Measurements from ENCODE around the gene CPSF2.

The CPSF2 gene

DNA sequence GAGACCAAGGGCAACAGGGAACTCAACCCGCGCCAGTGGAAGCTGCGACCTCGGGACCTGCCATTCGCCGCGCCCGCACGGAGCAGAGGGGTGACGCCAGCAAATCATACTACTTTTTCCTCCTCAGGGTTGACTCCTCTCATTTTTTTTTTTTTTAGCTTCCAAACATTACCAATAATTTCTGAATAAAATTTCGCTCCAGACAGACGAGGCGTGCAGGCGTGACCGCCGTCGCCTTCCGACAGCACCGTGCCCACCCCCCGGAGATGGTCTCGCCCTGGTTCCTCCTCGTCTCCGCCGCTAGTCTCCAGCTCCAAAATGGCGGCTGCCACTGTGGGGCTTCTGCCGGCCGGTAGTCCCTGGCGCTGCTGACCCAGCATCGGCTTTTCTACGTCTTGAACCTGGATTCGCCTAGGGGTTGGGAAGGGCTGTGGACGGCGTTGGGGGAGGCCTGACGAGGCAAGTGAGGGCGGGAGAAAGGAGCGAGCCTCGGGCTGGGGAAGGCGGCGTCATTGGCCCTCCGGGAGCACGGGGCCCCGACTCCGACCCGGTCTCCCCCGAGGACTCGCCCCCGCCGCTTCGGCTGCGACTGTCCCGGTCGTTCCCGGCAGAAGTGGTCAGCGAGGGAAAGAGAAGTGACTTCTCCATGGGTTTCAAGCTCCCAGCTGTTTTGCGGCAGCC lies at the start of gene CPSF2, which contains the start of gene NDUFB1:
TSS of gene CPSF2 (plus strand) at position 300 of the 681 bp plus-strand sequence. CDS start 9,016 bp downstream, outside the sequence.
TSS of gene NDUFB1 (minus strand) at position 37 of the 681 bp plus-strand sequence. CDS start 4,069 bp downstream, outside the sequence.
- DNase-seq: peak; percentile 87

DNA sequence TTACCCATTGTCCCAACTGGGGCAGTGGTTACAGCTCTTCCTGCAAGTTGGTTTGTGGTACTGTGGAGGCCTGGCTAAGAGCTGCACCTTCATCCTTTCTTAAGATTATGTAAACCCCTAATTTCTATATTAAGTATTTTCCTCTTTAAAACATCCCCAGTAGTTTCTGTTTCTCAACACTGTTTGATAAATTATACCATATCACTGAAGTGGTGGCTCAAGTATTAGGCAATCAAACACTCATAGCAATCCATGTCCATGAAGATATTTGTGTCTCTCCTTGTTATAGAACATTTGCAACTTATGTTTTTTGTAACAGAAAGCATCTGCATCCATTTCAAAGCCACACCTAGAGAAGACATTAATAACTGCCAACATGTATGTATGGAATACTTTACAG lies 47.2 kb upstream of the CPSF2 start:
- no peak for DNase-seq

DNA sequence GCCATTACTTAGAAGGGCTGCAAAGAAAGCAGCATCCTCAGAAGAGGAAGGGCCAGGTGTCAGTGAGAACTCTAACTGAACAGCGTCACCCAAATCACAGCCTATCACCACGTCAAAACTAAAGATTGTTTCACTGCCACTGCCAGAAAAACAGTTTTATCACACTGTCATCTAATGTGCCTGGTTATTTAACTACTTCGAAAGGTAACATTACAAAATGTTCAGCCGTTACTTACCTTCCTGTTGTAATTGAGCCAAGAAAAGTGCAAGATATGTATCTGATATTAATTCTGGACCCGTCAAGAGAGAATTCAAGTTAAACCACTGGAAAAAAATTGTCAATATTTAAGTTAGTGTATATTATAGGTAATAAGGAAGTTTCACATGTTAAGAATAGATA lies 33.3 kb upstream of the CPSF2 start:
- no peak for DNase-seq

DNA sequence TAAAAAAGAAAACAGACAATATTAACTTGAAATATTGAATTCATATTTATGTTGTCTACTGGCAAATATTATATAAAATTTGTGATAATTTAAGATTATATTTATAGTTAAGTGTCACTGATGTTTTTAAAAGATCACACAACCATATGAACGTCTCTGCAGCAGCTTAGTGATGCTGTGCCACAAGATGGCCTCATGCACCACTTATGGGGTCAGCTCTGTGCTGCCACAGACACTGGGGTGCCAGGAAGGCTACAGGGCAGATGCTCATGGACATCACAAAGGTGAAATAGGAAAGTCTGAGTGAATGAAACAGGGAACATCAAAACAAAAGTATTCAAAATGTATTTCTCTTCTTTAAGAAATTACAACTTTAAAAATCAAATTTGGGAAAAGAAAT lies 28.4 kb upstream of the CPSF2 start:
- DNase-seq: no peak

DNA sequence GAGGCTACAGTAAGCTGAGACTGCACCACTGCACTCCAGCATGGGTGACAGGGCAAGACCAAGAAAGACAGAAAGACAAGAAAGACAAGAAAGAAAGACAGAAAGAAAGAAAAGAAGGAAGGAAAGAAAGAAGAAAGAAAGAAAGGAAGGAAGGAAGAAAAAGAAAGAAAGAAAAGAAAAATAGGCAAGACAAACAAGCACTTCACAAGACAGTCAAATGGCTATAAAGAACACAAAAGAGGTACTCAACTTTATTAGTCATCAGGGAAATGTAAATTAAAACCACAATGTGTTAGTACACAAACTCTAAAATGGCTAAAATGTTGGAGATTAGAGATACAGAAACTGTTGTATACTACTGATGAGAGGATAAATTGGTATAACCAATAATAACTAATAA lies 22.0 kb upstream of the CPSF2 start:
- no peak for DNase-seq

DNA sequence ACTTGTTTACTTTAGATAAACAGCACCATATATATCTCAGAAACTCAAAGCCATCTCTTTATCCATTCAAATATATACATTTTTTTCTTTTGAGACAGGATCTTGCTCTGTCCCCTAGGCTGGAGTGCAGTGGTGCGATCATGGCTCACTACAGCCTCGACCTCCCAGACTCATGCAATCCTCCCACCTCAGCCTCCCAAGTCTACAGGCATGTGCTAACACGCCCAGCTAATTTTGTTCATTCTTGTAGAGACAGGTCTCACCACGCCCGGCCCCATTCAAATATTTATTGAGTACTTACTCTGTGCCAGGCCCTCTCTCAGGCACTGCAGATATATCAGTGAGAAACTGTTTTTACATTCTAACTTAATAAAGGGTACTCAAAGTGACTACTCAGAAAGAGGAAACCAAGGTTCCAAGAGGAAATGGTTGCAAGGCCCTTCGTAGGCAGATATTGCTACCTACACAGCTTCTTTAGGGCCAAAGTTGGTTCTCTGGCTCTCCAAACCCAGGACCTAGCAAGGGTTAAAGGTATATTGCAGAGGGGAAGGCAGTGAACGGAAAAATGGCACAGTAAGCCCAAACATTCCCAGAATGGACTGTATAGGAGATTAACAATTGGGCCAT lies 18.3 kb upstream of the CPSF2 start:
- peak; percentile 27 for DNase-seq

DNA sequence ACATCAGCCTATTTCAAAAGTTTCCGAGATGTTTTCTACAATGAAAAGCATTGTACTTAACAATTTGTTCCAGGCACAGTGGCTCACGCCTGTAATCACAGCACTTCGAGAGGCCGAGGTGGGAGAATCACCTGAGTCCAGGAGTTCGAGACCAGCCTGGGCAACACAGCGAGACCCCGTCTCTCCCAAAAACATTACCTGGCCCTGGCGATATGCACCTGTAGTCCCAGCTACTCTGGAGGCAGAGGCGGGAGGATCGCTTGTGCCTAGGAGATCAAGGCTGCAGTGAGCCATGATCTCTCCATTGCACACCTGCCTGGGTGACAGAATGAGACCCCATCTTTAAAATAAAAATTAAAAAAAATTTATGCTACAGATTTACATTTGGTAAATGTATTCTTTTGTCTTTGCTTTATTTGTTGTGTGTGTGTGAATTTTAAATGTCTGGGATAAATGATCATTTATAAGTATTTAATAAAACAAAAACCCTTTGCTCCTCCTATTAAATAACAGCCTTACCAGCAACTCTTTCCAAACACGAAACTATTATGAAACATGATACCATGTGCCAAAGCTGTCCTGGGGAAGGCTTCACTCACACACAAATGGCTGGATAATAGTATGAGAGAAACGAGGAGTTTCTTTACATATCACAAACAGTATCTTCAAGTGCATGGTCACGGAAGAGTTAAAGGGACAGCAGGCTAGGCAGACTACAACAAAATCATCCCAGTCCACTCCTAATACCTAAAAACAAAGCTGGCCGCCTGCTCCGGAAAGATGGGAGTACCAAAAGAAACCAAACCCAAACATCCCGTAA lies 16.5 kb upstream of the CPSF2 start:
- no peak for DNase-seq

DNA sequence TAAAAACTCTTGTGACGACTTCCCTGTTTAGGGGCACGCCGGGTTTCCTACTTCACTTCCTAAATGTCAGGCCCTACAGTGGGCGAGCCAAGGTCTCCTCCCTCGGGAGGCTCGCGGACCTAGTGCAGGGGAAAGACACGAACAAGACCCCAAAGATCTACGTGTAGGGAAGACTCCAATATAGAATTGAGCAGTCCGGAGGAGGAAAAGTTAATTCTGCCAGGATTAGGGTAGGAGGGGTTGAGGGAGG lies 16.0 kb upstream of the CPSF2 start:
- no peak for DNase-seq

DNA sequence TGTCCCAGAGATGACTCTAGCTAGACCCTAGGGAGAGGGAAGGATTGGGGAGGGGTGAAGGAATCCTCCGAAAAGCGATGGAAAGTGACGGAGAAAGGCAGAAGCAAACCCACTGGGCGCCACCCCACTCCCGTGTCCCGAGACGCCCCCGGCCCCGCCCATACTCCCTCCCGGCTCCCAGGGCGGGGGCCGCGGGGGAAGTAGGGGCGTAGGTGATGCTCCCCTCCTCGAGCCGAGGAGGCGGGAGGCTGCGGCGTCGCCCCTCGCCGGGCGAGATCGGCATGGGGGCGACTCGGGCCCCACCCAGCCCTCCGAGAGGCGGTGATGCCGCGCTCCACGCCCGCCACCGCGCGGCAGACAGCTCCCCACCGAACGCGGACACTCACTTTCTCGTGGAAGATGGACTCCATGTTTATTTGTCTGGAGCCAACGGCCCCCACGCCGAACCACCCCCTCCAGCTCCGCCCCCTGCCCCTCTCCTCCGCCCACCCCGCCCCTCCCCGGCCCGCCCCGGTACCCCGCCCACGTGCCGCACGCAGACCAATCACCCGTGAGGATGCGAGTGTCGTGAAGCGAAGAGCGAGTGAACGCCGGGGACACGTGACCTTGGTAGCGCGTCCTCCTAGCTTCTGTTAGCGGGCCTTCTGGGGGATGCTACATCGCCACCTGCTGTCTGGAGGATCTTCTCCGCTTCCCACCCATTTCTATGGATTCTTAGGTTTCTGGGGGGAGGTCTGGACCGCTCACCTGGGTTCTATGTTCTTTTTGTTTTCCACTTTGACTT lies 15.4 kb upstream of the CPSF2 start, which contains the start of gene ATXN3:
TSS of gene ATXN3 (minus strand) at position 440 of the 784 bp plus-strand sequence. CDS start at position 410, 30 bp downstream.
- DNase-seq: peak; percentile 99

DNA sequence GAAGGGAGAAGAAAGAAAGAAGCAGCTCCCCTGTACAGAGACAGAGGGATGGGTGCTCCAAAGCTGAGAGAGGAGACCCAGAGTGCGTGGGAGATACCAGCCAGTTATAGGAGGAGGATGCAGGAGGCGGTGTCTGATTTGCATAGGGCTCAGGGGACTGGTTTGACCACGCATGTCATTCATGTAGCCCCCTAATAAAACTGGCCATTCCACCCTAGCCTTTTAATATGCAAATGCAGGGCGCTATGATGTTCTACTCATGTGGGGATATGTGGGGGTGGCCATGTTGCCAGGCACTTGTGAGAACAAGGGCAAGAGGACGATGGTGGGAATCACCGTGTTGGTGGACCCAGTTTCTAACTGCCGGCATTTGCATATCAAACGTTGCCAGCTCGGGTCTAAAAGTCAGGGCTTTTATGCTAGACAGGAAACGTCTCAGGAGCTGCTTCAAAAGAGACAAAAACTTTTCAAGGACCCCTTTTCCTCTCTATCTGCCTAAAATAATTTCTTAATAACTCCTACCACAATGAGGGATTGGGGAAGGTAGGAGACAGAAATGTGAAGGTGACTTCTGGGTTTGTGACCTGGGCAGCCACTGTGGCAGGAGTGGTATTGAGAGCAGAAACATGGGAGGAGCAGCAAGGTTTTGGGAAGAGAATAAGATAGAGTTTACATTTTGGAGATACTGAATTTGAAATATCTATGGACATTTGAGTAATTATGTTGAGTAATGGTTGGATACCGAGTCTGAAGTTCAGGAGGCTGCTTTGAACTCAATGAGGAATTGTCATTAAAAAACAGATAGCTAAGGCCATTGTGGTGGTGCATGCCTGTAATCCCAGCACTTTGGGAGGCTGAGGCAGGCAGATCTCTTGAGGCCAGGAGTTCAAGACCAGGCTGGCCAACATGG lies 13.2 kb upstream of the CPSF2 start:
- DNase-seq: no peak

DNA sequence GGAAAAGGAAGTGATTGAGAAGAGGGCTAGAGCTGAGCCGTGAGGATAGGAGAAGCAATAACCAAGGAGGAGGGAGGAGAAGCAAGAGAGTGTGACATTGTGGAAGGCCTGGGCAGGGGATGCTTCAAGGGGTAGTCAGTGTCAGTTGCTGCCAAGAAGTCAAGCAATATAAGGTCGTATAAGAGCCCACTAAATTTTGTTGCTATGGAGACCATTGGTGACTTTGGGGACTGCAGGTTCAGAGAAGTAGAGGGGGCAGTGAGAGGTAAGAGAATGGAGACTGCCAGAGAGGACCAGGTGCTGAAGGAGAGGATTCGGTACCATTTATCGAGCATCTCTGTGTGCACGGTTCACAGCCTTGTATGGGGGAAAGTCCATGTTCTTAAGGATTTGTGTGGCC lies 12.3 kb upstream of the CPSF2 start:
- DNase-seq: no peak

DNA sequence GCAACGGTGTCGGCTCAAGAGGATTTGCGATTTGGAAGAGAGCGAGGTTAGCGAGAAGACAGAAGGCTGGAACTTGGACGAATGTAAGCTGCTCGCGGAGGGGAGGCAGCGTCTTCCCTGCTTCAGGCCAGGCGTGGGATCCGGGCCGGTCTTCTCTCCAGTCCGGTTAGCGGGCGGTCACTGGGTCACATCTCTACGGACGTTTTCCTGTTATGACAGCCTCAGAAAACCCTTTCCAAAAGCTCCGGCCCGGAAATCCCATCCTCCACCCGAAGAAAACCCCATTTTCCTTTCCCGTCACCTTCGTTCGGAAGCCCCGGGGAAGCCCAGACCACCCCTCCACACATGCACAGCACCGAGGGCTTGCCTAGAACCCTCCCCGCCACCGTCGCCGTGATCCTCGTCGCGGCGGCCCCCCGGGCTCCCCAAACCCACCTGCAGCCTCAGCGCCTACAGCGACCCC lies 531 bp upstream of the CPSF2 start:
- DNase-seq: peak; percentile 23

DNA sequence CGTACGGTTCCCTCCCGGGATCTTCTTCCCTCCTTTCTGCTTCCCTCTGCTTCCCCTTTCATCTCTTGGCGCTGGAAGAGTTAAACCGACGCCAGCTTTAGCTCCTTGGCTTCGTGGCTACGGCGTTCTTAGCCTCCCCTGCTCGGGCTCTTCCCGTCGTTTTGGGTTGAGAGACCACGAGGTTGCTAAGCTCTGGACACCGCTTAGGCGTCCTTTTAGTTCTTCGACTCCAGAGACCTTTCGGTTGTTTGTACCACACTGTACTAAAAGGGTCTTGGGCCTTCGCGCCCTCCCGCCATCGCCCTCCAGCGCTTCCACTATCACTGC lies 545 bp downstream of the CPSF2 start:
- DNase-seq: peak; percentile 26

DNA sequence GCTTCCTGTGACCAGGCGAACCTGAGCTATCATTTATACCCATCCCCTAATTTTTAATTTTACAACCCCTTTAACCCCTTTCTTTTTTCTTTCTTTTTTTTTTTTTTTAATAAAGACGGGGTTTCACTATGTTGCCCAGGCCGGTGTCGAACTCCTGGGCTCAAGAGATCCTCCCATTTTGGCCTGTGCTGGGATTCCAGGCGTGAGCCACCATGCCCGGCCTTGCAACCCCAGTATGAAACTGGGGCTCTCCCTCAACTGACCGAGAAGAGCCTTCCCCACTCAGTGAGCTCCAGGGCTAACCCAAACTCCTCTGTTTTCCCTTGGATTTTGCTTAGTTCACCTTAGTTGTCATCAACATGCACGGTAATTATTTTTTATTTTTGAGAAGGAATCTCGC lies 992 bp downstream of the CPSF2 start:
- DNase-seq: no peak

DNA sequence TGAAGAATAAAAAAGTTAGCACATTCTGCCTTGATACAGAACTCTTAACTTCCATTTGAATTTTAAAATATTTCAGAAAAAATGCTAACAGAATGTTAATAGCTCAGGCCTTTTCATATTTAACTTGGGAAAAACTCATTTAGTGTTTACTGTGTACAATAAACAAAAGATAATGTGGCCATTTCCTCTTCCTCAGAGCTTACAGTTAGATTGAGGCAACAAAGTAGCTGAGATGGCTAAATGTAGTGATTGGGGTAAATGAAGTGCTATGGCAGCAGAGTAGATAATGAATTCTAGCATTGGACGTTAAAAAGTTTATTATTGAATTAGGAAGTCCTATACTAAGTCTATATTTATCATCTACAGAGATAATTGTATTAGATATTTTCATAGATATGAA lies 12.7 kb downstream of the CPSF2 start:
- DNase-seq: no peak

DNA sequence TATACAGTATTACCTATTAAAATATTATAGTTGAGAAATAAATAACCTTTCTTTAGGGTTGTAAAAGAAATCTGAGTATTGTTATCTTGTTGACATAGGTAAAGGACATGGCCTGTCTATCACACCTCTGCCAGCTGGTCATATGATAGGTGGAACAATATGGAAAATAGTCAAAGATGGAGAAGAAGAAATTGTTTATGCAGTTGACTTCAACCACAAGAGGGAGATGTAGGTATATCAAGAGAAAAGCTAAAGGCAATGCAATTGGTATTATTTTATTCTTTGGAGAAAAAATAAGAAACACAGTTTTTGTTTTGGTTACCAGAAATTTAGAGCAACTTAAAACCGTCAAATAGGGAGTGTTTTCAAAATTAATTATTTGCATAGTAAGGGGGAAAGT lies 13.5 kb downstream of the CPSF2 start:
- DNase-seq: peak; percentile 4

DNA sequence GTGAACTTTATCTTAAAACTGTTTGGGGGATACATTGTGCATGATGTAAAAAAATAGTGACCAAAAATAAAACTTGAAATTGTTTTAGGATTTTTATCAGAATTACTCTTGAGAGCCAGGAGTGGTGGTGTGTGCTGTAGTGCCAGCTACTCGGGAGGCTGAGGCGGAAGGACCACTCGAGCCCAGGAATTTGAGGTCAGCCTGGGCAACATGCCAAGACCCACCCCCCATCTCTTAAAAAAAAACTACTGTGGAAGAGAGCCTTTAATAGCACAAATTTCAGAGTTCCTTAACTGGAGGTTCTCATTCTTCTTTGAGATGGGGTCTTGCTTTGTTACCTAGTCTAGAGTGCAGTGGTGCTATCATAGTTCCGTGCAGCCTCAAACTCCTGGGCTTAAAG lies 21.5 kb downstream of the CPSF2 start:
- DNase-seq: no peak

DNA sequence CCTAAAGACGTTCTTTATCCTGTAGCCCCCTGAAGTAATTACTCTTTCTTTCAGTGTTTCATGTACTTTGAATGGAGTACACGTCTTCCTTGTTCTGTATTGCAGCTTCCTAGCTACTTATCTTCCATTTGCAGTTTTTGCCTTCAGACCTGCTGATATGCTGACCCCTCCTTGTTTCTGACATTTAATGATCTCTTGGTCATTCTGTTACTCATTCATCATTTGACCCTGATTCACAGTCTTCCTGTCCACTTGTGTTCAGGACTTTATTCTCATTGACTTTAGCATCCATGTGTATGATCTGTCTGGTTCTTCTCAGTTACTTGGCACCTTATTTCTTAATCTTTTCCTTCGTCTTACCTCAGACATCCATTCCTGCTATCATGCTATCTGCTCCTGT lies 22.2 kb downstream of the CPSF2 start:
- DNase-seq: no peak

DNA sequence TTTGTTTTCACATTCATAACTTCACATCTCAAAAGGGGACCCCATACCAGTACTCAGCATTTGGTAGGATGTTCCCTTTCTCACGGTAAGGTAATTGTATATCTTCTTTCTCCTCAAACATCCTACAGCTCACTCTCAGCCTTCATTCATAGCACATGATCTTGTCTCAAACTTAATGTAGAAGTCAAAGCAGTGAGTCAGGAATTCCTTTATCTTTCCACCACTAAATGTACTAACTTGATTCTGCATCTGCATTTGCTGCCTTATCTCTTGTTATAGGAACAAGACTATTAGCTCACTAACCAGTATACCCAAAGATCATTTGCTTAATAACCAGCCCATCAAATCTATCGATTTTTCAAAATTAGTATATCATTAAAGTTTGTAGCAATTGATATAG lies 22.9 kb downstream of the CPSF2 start:
- DNase-seq: no peak

DNA sequence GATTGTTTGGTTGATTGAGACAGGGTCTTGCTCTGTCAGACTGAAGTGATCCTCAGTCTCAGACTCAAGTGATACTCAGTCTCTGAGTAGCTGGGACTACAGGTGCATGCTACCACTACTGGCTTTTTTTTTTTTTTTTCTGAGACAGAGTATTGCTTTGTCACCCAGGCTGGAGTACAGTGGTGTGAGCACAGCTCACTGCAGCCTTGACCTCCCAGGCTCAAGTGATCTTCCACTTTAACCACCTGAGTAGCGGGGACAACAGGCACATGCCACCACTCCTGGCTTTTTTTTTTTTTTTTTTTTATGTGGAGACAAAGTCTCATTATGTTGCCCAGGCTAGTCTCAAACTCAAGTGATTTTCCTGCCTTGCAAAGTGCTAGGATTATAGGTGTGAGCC lies 31.8 kb downstream of the CPSF2 start:
- DNase-seq: no peak

DNA sequence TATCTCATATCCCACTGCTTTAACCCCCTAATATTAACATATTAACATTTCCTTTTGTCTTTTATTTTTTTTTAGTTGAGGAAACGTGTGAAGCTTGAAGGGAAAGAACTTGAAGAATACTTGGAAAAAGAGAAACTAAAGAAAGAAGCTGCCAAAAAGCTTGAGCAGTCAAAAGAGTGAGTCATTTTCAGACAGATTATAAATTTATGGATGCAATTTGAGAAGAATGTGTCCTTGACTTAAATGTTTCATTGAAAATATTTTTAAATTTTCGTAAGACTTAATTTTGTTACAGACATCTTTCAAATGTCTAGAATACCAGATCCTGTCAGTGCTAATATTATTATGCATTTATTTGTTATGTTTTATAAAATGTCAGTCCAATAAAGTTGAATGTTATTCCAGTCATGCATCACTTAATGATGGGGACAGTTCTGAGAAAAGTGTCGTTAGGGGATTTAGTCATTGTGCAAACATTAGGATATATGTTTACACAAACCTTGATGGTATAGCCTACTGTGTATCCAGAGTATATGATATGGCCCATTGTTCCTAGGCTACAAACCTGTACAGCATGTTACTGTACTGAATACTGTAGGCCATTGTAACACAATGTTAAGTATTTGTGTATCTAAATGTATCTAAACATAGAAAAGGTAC lies 32.6 kb downstream of the CPSF2 start:
- DNase-seq: peak; percentile 39

DNA sequence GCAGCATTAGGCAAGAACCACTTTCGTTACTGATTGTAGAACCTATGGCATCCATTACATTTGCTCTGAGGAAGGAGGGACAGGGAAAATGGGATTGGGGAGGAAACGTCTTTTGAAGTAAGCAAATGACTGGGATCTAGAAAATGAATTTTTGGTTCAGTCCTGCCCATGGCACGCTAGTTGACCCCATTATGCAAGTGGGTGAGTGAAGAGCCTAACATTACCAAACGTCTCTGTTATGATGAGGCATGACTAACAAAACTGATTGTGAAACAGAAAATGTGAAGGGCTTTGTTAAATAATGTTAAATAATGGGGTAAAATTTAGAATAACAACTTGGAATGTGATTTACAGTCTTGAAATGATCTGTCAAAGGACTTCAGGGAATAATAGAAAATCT lies 38.9 kb downstream of the CPSF2 start:
- no peak for DNase-seq
